SK-N-SH (cell line): Measurements from ENCODE around the gene OR4D1.

Source experiments
- CTCF ChIP-seq: fragments of 200-600 bp; sonication (generic); IDR thresholded peaks from 2 replicates; pipeline ENCODE4 v1.6.1; 2017; ENCODE audit warnings: antibody characterized with exemption, mild to moderate bottlenecking, moderate library complexity
- POLR2AphosphoS5 ChIP-seq: IDR thresholded peaks from 2 replicates; pipeline ENCODE4 v1.6.1; 2012; ENCODE audit warnings: low read depth, low read length

DNA sequence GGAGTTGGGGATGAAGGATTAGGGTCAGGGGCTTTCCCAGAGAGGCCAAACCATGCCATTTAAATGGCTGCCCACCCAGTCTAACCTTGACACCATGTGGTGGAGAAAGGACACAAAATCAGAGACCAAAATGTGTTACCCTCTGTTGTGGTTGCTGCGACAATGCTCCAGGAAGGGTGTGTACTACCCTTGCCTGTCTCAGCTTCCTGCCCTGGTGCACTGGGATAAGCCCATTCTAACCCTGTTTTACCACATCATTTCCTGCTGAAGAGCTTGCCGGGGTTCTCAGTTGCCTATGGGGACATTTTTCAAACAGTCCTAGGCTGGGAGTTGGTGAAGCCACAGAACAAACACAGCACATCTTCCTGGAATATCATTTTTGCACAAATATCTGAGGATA lies 4.9 kb downstream of the OR4D1 start:
- TF ChIP-seq POLR2AphosphoS5 (no peak), CTCF (no peak)
